ENCODE measurements around the gene SMIM1. TPM values are rescaled to one million over a fixed set of nuclear protein-coding genes. Genes with fewer than 3 reads are reported as not detected.

Gene SMIM1
- total and polyA plus RNA-seq, 9 of the 15 experiments (the other 6 are each of a cell fraction or from before 2014, with no cell fraction given) = 2.3 to 125 (median 24.3) TPM

- TF ChIP-seq E2F6 (IDR thresholded peaks at IDR 0.05; ENCODE audit: borderline replicate concordance in 1 of 2, extremely low read depth in 1 of 2, insufficient read depth in 1 of 2, insufficient read length in 1 of 2, low read depth in 1 of 2, low read length in 1 of 2, poor library complexity in 1 of 2, severe bottlenecking in 1 of 2) (no peak), AFF4 (CRISPR knock-in tag; IDR thresholded peaks at IDR 0.05) (no peak), ARID4B (CRISPR knock-in tag; IDR thresholded peaks at IDR 0.05) (no peak), CHD7 (IDR thresholded peaks at IDR 0.05; ENCODE audit: low read depth, low read length) (no peak)
Measured at GRCh38 chr1:3774276-3774945, 1.9 kb downstream of the SMIM1 start (continued).
